ENCODE results near the gene MATN4. TPM values are rescaled to one million over a fixed set of nuclear protein-coding genes. Genes with fewer than 3 reads are reported as not detected.

Gene MATN4
- total and polyA plus RNA-seq, 2 experiments from 2014 or later, result 3.3 to 5.1 TPM

DNA sequence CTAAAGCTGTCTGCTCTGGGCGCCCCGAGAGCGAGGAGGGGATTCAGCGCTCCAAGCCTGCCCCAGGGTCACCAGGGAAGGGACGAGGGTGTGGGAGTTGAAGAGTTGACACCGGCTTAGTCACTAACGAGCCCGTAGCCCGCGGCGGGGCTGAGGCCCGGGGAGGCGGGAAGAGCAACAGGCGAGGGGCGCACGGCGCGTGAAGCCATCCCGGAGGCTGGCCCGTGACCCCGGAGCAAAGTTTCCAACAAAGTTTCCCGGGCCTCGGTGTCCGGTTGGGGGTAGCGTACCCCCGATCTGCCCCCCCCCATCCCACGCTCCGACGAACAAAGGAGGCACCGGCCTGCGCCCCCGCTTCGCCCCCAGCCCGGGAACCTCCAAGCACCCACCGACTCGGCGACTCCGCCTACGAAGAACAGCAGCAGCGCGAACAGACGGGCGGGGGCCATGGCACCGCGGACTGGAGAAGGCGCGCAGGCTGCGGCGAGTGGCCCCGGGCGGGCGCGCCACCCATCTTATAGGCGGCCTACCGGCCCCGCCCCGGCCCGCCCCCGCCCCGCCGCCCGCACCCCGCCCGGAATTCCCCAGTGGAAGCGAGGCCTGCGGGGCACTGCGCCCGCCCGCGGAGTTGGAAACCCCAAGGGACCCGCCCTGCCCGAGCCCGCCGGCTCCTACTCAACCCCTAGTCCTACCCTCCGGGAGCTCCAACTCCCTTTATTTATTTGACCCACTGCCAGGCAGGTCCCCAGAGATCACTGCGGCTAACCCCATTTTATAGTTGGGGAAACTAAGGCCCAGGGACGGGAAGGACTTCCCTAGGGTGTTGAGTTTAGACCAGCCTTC, 40.1 kb upstream of the MATN4 start, which contains the start of gene SDC4:
TSS of gene SDC4 (minus strand) at position 489 of the 843 bp plus-strand sequence. CDS start at position 449, 40 bp downstream.
- Histone ChIP-seq H3K9me2 (ENCODE audit: insufficient read depth) (no peaks in the 10 kb centered on the region), H4K20me1 (replicated peaks; ENCODE audit: insufficient read depth) (no peaks in the 10 kb centered on the region), H3K36me3 (ENCODE audit: insufficient read depth) (no peaks in the 10 kb centered on the region), H3K4me1 (ENCODE audit: insufficient read depth) (peaks cover 45% of the 10 kb centered on the region), H2AFZ (peak within 1 kb of the TSS; percentile 97), H3F3A (replicated peaks; ENCODE audit: low read depth) (0 out of 2 replicates have a peak, but pooled peaks cover 5% of the 10 kb centered on the region), H3K79me2 (replicated peaks; ENCODE audit: insufficient read depth) (peaks cover 47% of the 10 kb centered on the region), H3K27me3 (ENCODE audit: insufficient read depth) (peaks cover 9% of the 10 kb centered on the region; the same call in 1 of the 2 replicates), H3K4me3 (peak within 1 kb of the TSS; percentile 92), H3K4me2 (peak within 1 kb of the TSS; percentile 98), H3K27ac (ENCODE audit: low read depth) (no peak within 1 kb of the TSS)
- DNase-seq (ENCODE audit: low spot score), result peak; percentile 69
- TF ChIP-seq CREB1 (CRISPR knock-in tag; IDR thresholded peaks at IDR 0.05; ENCODE audit: low read depth), result no peak
- peak; percentile 96 for TF ChIP-seq POLR2AphosphoS5 (IDR thresholded peaks at IDR 0.05; ENCODE audit: low read depth)
- Mint-ChIP-seq H3K27ac (peak within 1 kb of the TSS; percentile 23; the same call in 1 of the 2 replicates), H3K9me3 (no peaks in the 10 kb centered on the region), H3K36me3 (ENCODE audit: low read depth) (no peaks in the 10 kb centered on the region), H3K4me1 (peaks cover 45% of the 10 kb centered on the region), H3K27me3 (ENCODE audit: insufficient read depth, low read depth, poor library complexity) (peaks cover 13% of the 10 kb centered on the region), H3K4me3 (peak within 1 kb of the TSS; percentile 91)
- ATAC-seq, result peak; percentile 80

DNA sequence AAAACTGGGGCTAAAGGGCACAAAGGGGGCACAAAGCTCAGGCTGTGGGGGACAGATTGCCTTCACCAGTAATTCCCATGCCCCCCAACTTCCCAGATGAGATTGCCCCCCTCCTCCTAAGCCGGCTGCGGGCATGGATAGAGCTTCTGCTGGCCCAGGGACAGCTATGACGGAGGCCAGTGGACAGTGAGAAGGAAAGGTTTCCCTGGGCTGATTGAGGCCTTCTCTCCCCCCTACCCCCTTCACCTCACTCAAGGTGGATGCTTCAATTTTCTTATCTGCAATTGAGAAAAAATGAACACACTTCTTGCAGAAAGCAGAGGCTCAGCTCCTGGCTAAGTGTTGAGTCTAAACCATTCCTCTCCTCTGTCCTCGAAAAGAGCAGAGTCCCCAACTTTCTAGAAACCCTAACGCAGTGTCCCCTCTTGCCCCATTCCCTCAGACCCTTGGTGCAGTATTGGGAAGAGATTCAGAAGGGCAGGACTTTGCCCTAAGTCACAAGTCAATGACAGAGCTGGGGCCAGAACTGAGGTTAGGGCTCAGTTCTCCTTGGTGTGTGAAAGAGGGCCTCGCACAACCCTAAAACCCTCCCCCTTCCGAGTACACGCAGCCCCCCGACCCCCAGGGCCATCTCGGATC, 39.3 kb upstream of the MATN4 start:
- H3K36me3 Mint-ChIP-seq (ENCODE audit: low read depth), result no peaks in the 10 kb centered on the region
- 0 out of 2 replicates have a peak, but pooled peaks cover 5% of the 10 kb centered on the region for H3F3A ChIP-seq (replicated peaks; ENCODE audit: low read depth)
- peaks cover 53% of the 10 kb centered on the region for H3K79me2 ChIP-seq (replicated peaks; ENCODE audit: insufficient read depth)
- no peaks in the 10 kb centered on the region for H3K9me3 Mint-ChIP-seq
- H3K4me1 Mint-ChIP-seq, result peaks cover 52% of the 10 kb centered on the region
- peaks cover 9% of the 10 kb centered on the region; the same call in 1 of the 2 replicates for H3K27me3 ChIP-seq (ENCODE audit: insufficient read depth)
- no peaks in the 10 kb centered on the region for H3K36me3 ChIP-seq (ENCODE audit: insufficient read depth)
- H2AFZ ChIP-seq, result 0 out of 2 replicates have a peak overlapping the region, but pooled peaks have one; percentile 56
- peaks cover 52% of the 10 kb centered on the region for H3K4me1 ChIP-seq (ENCODE audit: insufficient read depth)
- H3K27ac Mint-ChIP-seq, result peak overlapping the region; percentile 23; the same call in 1 of the 2 replicates
- DNase-seq (ENCODE audit: low spot score), result no peak
- H4K20me1 ChIP-seq (replicated peaks; ENCODE audit: insufficient read depth), result no peaks in the 10 kb centered on the region
- H3K4me3 Mint-ChIP-seq, result peak overlapping the region; percentile 91
- H3K4me3 ChIP-seq, result peak overlapping the region; percentile 92
- H3K27me3 Mint-ChIP-seq (ENCODE audit: insufficient read depth, low read depth, poor library complexity), result peaks cover 13% of the 10 kb centered on the region
- H3K9me2 ChIP-seq (ENCODE audit: insufficient read depth), result no peaks in the 10 kb centered on the region
- H3K4me2 ChIP-seq, result peak overlapping the region; percentile 98
- TF ChIP-seq ZNF114 (CRISPR knock-in tag; IDR thresholded peaks at IDR 0.05) (no peak), REST (IDR thresholded peaks at IDR 0.05; ENCODE audit: unreplicated experiment) (no peak), EZH2 (IDR thresholded peaks at IDR 0.05; ENCODE audit: low read depth, unreplicated experiment) (no peak), STAT1 (IDR thresholded peaks at IDR 0.05; ENCODE audit: unreplicated experiment) (no peak), ZNF331 (CRISPR knock-in tag; IDR thresholded peaks at IDR 0.05; ENCODE audit: low read depth) (no peak), NANOG (IDR thresholded peaks at IDR 0.05; ENCODE audit: borderline replicate concordance) (no peak), POLR2AphosphoS5 (IDR thresholded peaks at IDR 0.05; ENCODE audit: low read depth) (no peak), CREB1 (CRISPR knock-in tag; IDR thresholded peaks at IDR 0.05; ENCODE audit: low read depth) (no peak)
- TF ChIP-seq, protein P1, sequence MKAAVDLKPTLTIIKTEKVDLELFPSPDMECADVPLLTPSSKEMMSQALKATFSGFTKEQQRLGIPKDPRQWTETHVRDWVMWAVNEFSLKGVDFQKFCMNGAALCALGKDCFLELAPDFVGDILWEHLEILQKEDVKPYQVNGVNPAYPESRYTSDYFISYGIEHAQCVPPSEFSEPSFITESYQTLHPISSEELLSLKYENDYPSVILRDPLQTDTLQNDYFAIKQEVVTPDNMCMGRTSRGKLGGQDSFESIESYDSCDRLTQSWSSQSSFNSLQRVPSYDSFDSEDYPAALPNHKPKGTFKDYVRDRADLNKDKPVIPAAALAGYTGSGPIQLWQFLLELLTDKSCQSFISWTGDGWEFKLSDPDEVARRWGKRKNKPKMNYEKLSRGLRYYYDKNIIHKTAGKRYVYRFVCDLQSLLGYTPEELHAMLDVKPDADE (IDR thresholded peaks at IDR 0.05), result no peak
- H3K27ac ChIP-seq (ENCODE audit: low read depth), result no peak overlapping the region
- no peak for ATAC-seq

All from GM23338 (cell line).